Measurements from ENCODE around the gene TTLL13. TPM values are rescaled to one million over a fixed set of nuclear protein-coding genes. Genes with fewer than 3 reads are reported as not detected.

The TTLL13 gene
- total RNA-seq, 4 donors from 2014 or later: not detected

DNA sequence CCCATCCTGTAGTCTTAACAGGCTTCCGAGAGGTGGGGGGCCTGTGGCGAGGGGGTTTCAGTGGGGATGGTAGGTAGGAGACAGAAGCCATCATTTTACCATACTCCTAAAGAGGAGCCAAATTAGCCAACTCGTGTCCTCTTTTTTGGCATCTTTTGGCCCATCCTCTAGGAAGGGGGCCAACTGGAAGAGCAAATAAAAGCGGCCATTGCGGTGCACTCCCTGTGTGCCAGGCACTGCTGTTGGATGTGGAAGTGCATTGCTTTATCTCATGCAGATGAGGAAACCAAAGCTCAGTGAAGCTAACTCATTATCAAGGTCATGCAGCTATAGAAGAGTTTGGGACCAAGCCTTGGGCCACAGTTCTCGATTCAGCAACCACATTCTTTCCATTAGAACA, 42.1 kb upstream of the TTLL13 start:
- intact Hi-C loops (cut with DNase I): no loop called here
- no peaks in the 10 kb centered on the region for H3K27me3 ChIP-seq
- 71 to 84% methylated on average over 5 to 6 of the region's 6 CpGs for WGBS, 2 donors
- TF ChIP-seq, protein P1, sequence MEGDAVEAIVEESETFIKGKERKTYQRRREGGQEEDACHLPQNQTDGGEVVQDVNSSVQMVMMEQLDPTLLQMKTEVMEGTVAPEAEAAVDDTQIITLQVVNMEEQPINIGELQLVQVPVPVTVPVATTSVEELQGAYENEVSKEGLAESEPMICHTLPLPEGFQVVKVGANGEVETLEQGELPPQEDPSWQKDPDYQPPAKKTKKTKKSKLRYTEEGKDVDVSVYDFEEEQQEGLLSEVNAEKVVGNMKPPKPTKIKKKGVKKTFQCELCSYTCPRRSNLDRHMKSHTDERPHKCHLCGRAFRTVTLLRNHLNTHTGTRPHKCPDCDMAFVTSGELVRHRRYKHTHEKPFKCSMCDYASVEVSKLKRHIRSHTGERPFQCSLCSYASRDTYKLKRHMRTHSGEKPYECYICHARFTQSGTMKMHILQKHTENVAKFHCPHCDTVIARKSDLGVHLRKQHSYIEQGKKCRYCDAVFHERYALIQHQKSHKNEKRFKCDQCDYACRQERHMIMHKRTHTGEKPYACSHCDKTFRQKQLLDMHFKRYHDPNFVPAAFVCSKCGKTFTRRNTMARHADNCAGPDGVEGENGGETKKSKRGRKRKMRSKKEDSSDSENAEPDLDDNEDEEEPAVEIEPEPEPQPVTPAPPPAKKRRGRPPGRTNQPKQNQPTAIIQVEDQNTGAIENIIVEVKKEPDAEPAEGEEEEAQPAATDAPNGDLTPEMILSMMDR (IDR thresholded peaks at IDR 0.05): no peak
- no peak for TF ChIP-seq POLR2A (IDR thresholded peaks at IDR 0.05)
- H3K4me1 ChIP-seq: peaks cover 58 to 100% (median 68%) of the 10 kb centered on the region in 3 donors
- peak overlapping the region in 3 of 4 donors; percentile 56 to 96 (median 93) for H3K27ac ChIP-seq
- H3K36me3 ChIP-seq: peaks cover 0 to 80% (median 12%) of the 10 kb centered on the region in 3 donors
- DNase-seq: no peak
- no peak overlapping the region for H3K4me3 ChIP-seq
- H3K9me3 ChIP-seq: no peaks in the 10 kb centered on the region

DNA sequence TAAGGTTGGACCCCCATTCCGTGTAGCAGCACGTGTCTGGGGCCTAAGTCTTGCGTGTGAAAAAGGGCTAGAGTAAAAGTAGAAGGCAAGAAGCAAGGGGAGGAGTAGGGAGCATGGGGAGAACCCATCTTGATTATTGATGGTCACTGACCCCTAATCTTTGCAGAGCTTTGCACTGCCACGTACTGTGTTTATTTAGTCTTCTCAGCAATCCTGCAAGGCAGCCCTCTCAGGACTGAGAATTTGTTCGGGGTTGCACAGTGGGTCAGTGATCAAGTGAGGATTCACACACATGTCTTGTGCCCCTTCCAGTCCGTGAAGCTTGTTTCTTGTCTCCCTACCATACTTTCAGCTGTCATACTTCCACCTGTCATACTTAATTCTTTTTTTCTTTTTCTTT, 41.0 kb upstream of the TTLL13 start:
- Histone ChIP-seq H3K4me1 (peaks cover 65 to 100% (median 69%) of the 10 kb centered on the region in 3 donors), H3K27me3 (no peaks in the 10 kb centered on the region), H3K4me3 (no peak overlapping the region), H3K27ac (peak overlapping the region in 3 of 4 donors; percentile 56 to 96 (median 93)), H3K36me3 (peaks cover 0 to 76% (median 12%) of the 10 kb centered on the region in 3 donors), H3K9me3 (no peaks in the 10 kb centered on the region)
- TF ChIP-seq, protein P1 (IDR thresholded peaks at IDR 0.05): no peak
- TF ChIP-seq POLR2A (IDR thresholded peaks at IDR 0.05): no peak
- WGBS, 2 donors: 65 to 75% methylated on average over 6 of the region's 6 CpGs
- intact Hi-C loops (cut with DNase I): no loop called here
- DNase-seq: no peak

DNA sequence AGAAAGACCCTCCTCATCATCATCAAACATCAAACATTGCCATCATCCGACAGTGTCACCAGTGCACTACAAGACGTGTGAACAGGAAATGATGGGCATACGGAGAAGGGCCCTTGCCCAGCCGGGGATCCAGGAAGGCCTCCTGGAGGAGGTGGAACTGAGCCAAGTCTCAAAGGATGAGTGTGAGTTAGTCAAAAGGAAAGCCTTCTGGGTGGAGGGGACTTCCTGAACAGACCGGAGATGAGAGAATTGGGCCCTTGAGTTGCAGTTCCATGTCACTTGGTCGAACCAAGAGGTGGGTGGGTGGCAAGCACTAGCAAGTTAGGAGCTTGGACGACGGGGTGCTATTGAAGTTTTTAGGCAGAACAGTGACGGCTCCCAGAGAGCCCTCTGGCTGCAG, 39.8 kb upstream of the TTLL13 start:
- intact Hi-C loops (cut with DNase I): no loop called here
- H3K36me3 ChIP-seq: peaks cover 0 to 63% (median 12%) of the 10 kb centered on the region in 3 donors
- no peaks in the 10 kb centered on the region for H3K27me3 ChIP-seq
- H3K9me3 ChIP-seq: no peaks in the 10 kb centered on the region
- H3K4me3 ChIP-seq: no peak overlapping the region
- 37 to 38% methylated on average over 9 of the region's 9 CpGs for WGBS, 2 donors
- no peak for TF ChIP-seq POLR2A (IDR thresholded peaks at IDR 0.05)
- TF ChIP-seq, protein P1 (IDR thresholded peaks at IDR 0.05): no peak
- H3K4me1 ChIP-seq: peaks cover 59 to 100% (median 68%) of the 10 kb centered on the region in 3 donors
- H3K27ac ChIP-seq: peak overlapping the region; percentile 93 to 96 (median 94)
- no peak for DNase-seq

DNA sequence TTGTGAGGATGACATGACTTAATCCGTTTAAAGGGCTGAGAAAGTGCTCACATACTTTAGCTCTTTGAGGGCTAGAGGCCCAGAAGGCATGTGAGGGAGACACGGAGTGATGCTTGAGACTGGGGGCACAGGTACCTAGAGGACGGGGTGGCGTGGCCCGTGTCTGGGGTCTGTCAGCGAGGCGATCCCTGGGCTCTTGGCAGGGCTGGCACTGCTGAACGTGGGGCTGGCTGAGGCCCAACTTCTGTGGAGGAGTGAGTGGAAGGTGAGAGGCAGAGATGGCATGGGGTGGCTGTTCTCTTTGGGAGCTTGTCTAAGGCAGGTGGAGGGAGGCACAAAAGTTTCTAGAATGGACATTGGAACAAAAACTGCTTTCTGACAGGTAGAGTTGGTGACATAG, 38.8 kb upstream of the TTLL13 start:
- peaks cover 53 to 100% (median 61%) of the 10 kb centered on the region in 3 donors for H3K4me1 ChIP-seq
- intact Hi-C loops (cut with DNase I): no loop called here
- peak overlapping the region; percentile 93 to 96 (median 94) for H3K27ac ChIP-seq
- H3K27me3 ChIP-seq: no peaks in the 10 kb centered on the region
- H3K36me3 ChIP-seq: peaks cover 0 to 57% (median 12%) of the 10 kb centered on the region in 3 donors
- TF ChIP-seq POLR2A (IDR thresholded peaks at IDR 0.05): no peak
- TF ChIP-seq, protein P1 (IDR thresholded peaks at IDR 0.05): no peak
- 49 to 50% methylated on average over 6 to 8 of the region's 8 CpGs for WGBS, 2 donors
- H3K4me3 ChIP-seq: no peak overlapping the region
- no peak for DNase-seq
- no peaks in the 10 kb centered on the region for H3K9me3 ChIP-seq

DNA sequence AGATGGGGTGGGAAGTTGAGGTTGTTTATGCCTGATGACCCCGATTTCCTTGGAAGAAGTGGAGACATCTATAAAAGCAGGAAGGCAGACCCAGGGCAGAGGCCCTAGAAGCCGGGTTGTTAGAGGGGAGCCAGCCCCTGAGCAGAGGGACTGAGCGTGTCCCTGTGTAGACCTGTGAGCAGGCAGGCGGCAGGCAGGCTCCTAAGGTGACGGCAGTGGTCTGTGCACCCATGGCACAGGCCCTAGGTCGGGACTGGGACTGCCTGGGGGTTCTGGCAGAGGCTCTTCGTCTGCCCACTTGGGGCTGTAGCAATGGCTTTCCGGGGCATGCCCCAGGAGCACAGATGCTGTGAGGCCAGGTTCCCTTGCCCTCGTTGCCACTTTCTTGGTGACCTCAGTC, 38.3 kb upstream of the TTLL13 start:
- H3K9me3 ChIP-seq: no peaks in the 10 kb centered on the region
- peaks cover 0 to 57% (median 12%) of the 10 kb centered on the region in 3 donors for H3K36me3 ChIP-seq
- H3K4me3 ChIP-seq: peak overlapping the region in 1 of 4 donors; percentile 42
- intact Hi-C loops (cut with DNase I): no loop called here
- TF ChIP-seq POLR2A (IDR thresholded peaks at IDR 0.05): no peak
- TF ChIP-seq, protein P1 (IDR thresholded peaks at IDR 0.05): no peak
- peak overlapping the region; percentile 93 to 96 (median 94) for H3K27ac ChIP-seq
- no peaks in the 10 kb centered on the region for H3K27me3 ChIP-seq
- H3K4me1 ChIP-seq: peaks cover 49 to 100% (median 57%) of the 10 kb centered on the region in 3 donors
- 48 to 51% methylated on average over 2 to 4 of the region's 9 CpGs for WGBS, 2 donors
- no peak for DNase-seq
